Calu3 (cell line): ENCODE results near the gene PNPLA2. TPM values are rescaled to one million over a fixed set of nuclear protein-coding genes. Genes with fewer than 3 reads are reported as not detected.
A peak's percentile ranks its signal among the peaks of the same experiment; 100 is the strongest.

Experiments used
- BruUV-seq: library from RNA; stranded (reverse); fragments of 400-500 nt; replicated peaks from 2 replicates; lab custom pipeline; 2021; lab: Mats Ljungman, UMichigan
- CTCF ChIA-PET: fragments of 300-600 bp; sonication (Branson Sonifier 250); formaldehyde crosslinking; loops from one replicate; lab custom pipeline; 2022; ENCODE audit warnings: antibody characterized with exemption; lab: Charles Lee
- DNase-seq: peaks from one replicate; pipeline ENCODE4 v3.0.0; 2022
- H3K27ac Mint-ChIP-seq: one replicate; pipeline ENCODE4 v1.8.0; 2022; ENCODE audit warnings: mixed read lengths; ENCODE audit not compliant: unreplicated experiment
- H3K27me3 Mint-ChIP-seq: one replicate; pipeline ENCODE4 v1.8.0; 2022; ENCODE audit warnings: mixed read lengths; ENCODE audit not compliant: unreplicated experiment
- H3K36me3 Mint-ChIP-seq: one replicate; pipeline ENCODE4 v1.8.0; 2022; ENCODE audit warnings: mild to moderate bottlenecking, moderate library complexity, mixed read lengths; ENCODE audit not compliant: insufficient read depth, unreplicated experiment
- H3K4me1 Mint-ChIP-seq: one replicate; pipeline ENCODE4 v1.8.0; 2022; ENCODE audit warnings: mild to moderate bottlenecking, low read depth, mixed read lengths; ENCODE audit not compliant: unreplicated experiment
- H3K4me3 Mint-ChIP-seq: one replicate; pipeline ENCODE4 v1.8.0; 2022; ENCODE audit warnings: mild to moderate bottlenecking, low read depth, moderate library complexity, mixed read lengths; ENCODE audit not compliant: unreplicated experiment
- H3K9me3 Mint-ChIP-seq: one replicate; pipeline ENCODE4 v1.8.0; 2022; ENCODE audit warnings: low read depth, mixed read lengths; ENCODE audit not compliant: unreplicated experiment
- CTCF ChIP-seq: fragments of 200-600 bp; IDR thresholded peaks from one replicate; pipeline ENCODE4 v1.8.0; 2022; ENCODE audit warnings: antibody characterized with exemption; ENCODE audit not compliant: unreplicated experiment
- intact Hi-C: fragments of 100-400 bp; cut with micrococcal nuclease; formaldehyde crosslinking; loops from one replicate; pipeline ENCODE4 v1.10.0; 2022; ENCODE audit not compliant: unreplicated experiment
- total RNA-seq: library from RNA; stranded (reverse); gene quantifications from 2 replicates; pipeline ENCODE4 v1.2.3, GENCODE V29; 2022

PNPLA2 gene
- total RNA-seq, 1 experiment from 2014 or later, result 134 TPM

GRCh38 chr11:820655-821511 is 2.2 kb downstream of the PNPLA2 start:
- Mint-ChIP-seq H3K4me3 (peak overlapping the region; percentile 77), H3K4me1 (peaks cover 20% of the 10 kb centered on the region), H3K27me3 (no peaks in the 10 kb centered on the region), H3K36me3 (peaks cover 78% of the 10 kb centered on the region), H3K27ac (peak overlapping the region; percentile 88), H3K9me3 (no peaks in the 10 kb centered on the region)
- TF ChIP-seq CTCF, result no peak
- BruUV-seq, result no TSS peak
- CTCF ChIA-PET, result interaction anchor here (1.6 kb wide), 1 partner anchor 14 kb away, joined by 9 read pairs; no protein-coding TSS in a partner anchor
- DNase-seq, result peak; percentile 87
- intact Hi-C loops, result no loop called here

GRCh38 chr11:821512-822371 is 3.0 kb downstream of the PNPLA2 start:
- H3K9me3 Mint-ChIP-seq, result no peaks in the 10 kb centered on the region
- H3K4me3 Mint-ChIP-seq, result peak overlapping the region; percentile 77
- CTCF ChIA-PET, result interaction anchor here (0.8 kb wide), 1 partner anchor 27 kb away, joined by 3 read pairs; no protein-coding TSS in a partner anchor

GRCh38 chr11:823441-824291 is 5.0 kb downstream of the PNPLA2 start:
- Mint-ChIP-seq H3K9me3 (no peaks in the 10 kb centered on the region), H3K36me3 (peaks cover 89% of the 10 kb centered on the region), H3K4me3 (no peak overlapping the region), H3K4me1 (peaks cover 30% of the 10 kb centered on the region), H3K27me3 (no peaks in the 10 kb centered on the region), H3K27ac (no peak overlapping the region)
- TF ChIP-seq CTCF, result no peak
- intact Hi-C loops, result no loop called here
- no TSS peak for BruUV-seq
- CTCF ChIA-PET, result interaction anchor here (0.6 kb wide), 1 partner anchor 14 kb away, joined by 6 read pairs; no protein-coding TSS in a partner anchor
- DNase-seq, result no peak

More at GRCh38 chr11:821512-822371, 3.0 kb downstream of the PNPLA2 start:
- Mint-ChIP-seq H3K27me3 (no peaks in the 10 kb centered on the region), H3K27ac (peak overlapping the region; percentile 88), H3K36me3 (peaks cover 79% of the 10 kb centered on the region), H3K4me1 (peaks cover 20% of the 10 kb centered on the region)
- intact Hi-C loops, result no loop called here
- BruUV-seq, result no TSS peak
- TF ChIP-seq CTCF, result no peak
- DNase-seq, result no peak
